K562 (cell line): ENCODE measurements around the gene ATG13. TPM values are rescaled to one million over a fixed set of nuclear protein-coding genes. Genes with fewer than 3 reads are reported as not detected.

ENCODE experiments used
- CBX3 ChIP-seq, 2 experiments: IDR thresholded peaks; 1 replicate in 1 of 2; 2 replicates in 1 of 2; pipeline ENCODE4 v1.6.1; 2012; ENCODE audit warnings: inconsistent platforms in 2 of 2, low read length in 2 of 2, borderline replicate concordance in 1 of 2, control low read depth in 1 of 2
- COPS2 ChIP-seq: fragments of 450-650 bp; conservative IDR thresholded peaks from 2 replicates; pipeline ENCODE4 v1.6.1; 2016; ENCODE audit warnings: mild to moderate bottlenecking, moderate library complexity
- ELF2 ChIP-seq: fragments of 250-450 bp; sonication (Bioruptor Pico); IDR thresholded peaks from 2 replicates; pipeline ENCODE4 v1.5.0; 2021; ENCODE audit warnings: mild to moderate bottlenecking
- GATA2 ChIP-seq: sonication (generic); formaldehyde crosslinking; IDR thresholded peaks from 2 replicates; pipeline ENCODE4 v1.4.0; 2020; ENCODE audit warnings: mild to moderate bottlenecking, missing genetic modification reagents
- HCFC1 ChIP-seq: IDR thresholded peaks from 2 replicates; pipeline ENCODE4 v1.6.1; 2012; ENCODE audit warnings: low read depth, low read length, improper control_type of control experiment
- KLF6 ChIP-seq: fragments of 250-450 bp; sonication (Bioruptor Pico); IDR thresholded peaks from 2 replicates; pipeline ENCODE4 v1.4.0; 2020; ENCODE audit warnings: mild to moderate bottlenecking, moderate library complexity, borderline replicate concordance
- MAFF ChIP-seq: IDR thresholded peaks from 2 replicates; pipeline ENCODE4 v1.6.1; 2012; ENCODE audit warnings: low read length, improper control_type of control experiment
- MAZ ChIP-seq, 2 experiments: fragments of 450-650 bp in 1 of 2; sonication (generic) in 1 of 2; formaldehyde crosslinking; IDR thresholded peaks in 1 of 2; conservative IDR thresholded peaks in 1 of 2; 2 replicates each; pipeline versions ENCODE4 v1.4.0 to v1.5.0; 2020; ENCODE audit warnings: mild to moderate bottlenecking in 1 of 2, missing genetic modification reagents in 1 of 2
- MED1 ChIP-seq: sonication (generic); formaldehyde crosslinking; IDR thresholded peaks from 2 replicates; pipeline ENCODE4 v1.8.1; 2023; ENCODE audit warnings: missing genetic modification reagents, borderline replicate concordance
- SAP30 ChIP-seq: fragments of 200-600 bp; sonication (generic); IDR thresholded peaks from 2 replicates; pipeline ENCODE4 v1.6.1; 2012; ENCODE audit warnings: borderline replicate concordance, low read depth, mild to moderate bottlenecking, moderate library complexity, low read length, control low read depth, inconsistent platforms; ENCODE audit not compliant: insufficient read depth, poor library complexity, severe bottlenecking
- STAT5A ChIP-seq: IDR thresholded peaks from 2 replicates; pipeline ENCODE4 v1.6.1; 2012; ENCODE audit warnings: low read length, inconsistent platforms, borderline replicate concordance
- WHSC1 ChIP-seq: IDR thresholded peaks from one replicate; pipeline ENCODE4 v1.6.1; 2012; ENCODE audit warnings: low read length, control low read depth, inconsistent platforms
- XRCC5 ChIP-seq: fragments of 200-400 bp; formaldehyde crosslinking; IDR thresholded peaks from 2 replicates; pipeline ENCODE4 v1.6.1; 2017; ENCODE audit warnings: low read depth, mild to moderate bottlenecking, low read length
- YBX1 ChIP-seq: fragments of 450-650 bp; IDR thresholded peaks from 2 replicates; pipeline ENCODE4 v1.7.1; 2016; ENCODE audit warnings: mild to moderate bottlenecking
- ZBTB17 ChIP-seq: fragments of 450-650 bp; formaldehyde crosslinking; IDR thresholded peaks from 2 replicates; pipeline ENCODE4 v1.4.0; 2020; ENCODE audit warnings: mild to moderate bottlenecking
- ZC3H4 ChIP-seq: sonication (generic); formaldehyde crosslinking; IDR thresholded peaks from 2 replicates; pipeline ENCODE4 v1.9.0; 2021; ENCODE audit warnings: missing genetic modification reagents, borderline replicate concordance
- ZNF133 ChIP-seq: fragments of 250-450 bp; sonication (Bioruptor Pico); IDR thresholded peaks from 2 replicates; pipeline ENCODE4 v1.4.0; 2020; ENCODE audit warnings: mild to moderate bottlenecking
- ZNF212 ChIP-seq: fragments of 450-650 bp; formaldehyde crosslinking; IDR thresholded peaks from 2 replicates; pipeline ENCODE4 v1.4.0; 2020; ENCODE audit warnings: mild to moderate bottlenecking
- ZNF431 ChIP-seq: sonication (generic); formaldehyde crosslinking; IDR thresholded peaks from 2 replicates; pipeline ENCODE4 v1.8.0; 2022; ENCODE audit warnings: mild to moderate bottlenecking, missing genetic modification reagents
- ZNF644 ChIP-seq: fragments of 200-800 bp; sonication (Bioruptor generic); IDR thresholded peaks from 2 replicates; pipeline ENCODE4 v1.6.1; 2016; ENCODE audit warnings: low read depth, missing genetic modification characterization, missing compliant biosample characterization
- ZSCAN32 ChIP-seq: fragments of 450-650 bp; formaldehyde crosslinking; IDR thresholded peaks from 2 replicates; pipeline ENCODE4 v1.4.0; 2020; ENCODE audit warnings: mild to moderate bottlenecking, moderate library complexity
- polyA plus RNA-seq, 8 experiments: library from polyadenylated mRNA; depleted of rRNA in 4 of 8; stranded (reverse) in 5 of 8; unstranded in 3 of 8; fragments of >200 nt; fragmentation: Nextera tagmentation in 2 of 8; fragmentation: Illumina TruSeq in 1 of 8; extraction: Ambion mirVana in 2 of 8; extraction: Trizol in 1 of 8; gene quantifications; 2 replicates each; pipeline versions ENCODE4 v1.2.1 to v1.2.3, GENCODE V29; 2011 to 2014; ENCODE audit warnings: inconsistent platforms in 1 of 8, missing spikeins in 1 of 8
- total RNA-seq, 7 experiments: library from RNA; depleted of rRNA in 6 of 7; stranded (reverse); fragments of >200 nt in 6 of 7; fragmentation: Illumina TruSeq in 2 of 7; extraction: Trizol in 2 of 7; gene quantifications; 2 replicates each; pipeline versions ENCODE4 v1.2.1 to v1.2.3, GENCODE V29; 2011 to 2021; ENCODE audit warnings: low replicate concordance in 1 of 7
- TF ChIP-seq, protein P1 (sequence below): fragments of 450-650 bp; IDR thresholded peaks from 2 replicates; pipeline ENCODE4 v1.6.1; 2016; ENCODE audit warnings: low read depth

Gene ATG13
- total and polyA plus RNA-seq, 9 of the 15 experiments (the other 6 are each of a cell fraction or from before 2014, with no cell fraction given), result 13.1 to 61.5 (median 36.5) TPM

DNA sequence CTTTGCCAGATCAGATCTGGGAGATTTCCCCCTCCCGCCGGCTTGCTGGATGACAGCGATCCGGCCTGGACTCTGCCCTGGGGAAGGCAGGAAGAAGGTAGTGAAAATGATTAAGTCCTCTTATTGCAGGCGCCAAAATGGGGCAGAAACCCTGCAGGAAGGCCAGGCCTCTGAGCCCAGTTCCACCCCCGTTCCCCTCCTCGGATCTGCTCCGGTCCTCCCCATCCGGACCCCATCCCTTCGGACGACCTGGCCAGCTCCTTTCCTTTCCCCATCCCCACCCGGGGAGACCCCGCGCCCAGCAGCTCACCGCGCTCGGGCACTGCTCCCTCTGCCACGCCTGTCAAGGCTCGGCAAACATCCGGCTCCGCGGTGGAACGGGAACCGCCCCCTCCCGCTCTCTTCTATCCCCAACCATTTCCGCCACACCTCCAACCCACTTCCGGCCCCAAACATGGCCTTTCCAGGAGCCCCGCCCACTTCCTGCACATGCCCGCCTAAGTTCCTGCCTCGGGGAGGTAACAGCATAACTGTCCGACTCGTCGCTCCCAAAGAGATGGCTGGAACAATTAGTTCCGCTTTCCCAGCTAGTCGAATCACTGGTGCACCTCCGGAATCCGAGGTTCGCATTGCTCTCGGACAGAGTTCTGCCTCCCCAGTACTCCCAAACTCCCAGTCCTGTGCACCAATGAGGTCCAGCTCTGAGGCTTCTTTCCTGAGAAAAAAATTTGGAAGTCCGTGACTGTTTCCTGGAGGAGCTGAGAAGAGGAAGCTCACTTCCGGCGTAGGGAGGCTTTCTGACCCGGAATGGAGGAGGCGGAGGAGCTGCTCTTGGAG lies 83.1 kb downstream of the ATG13 start, which contains the start of the genes ARHGAP1 and ZNF408 (continued):
- TF ChIP-seq YBX1 (no peak), CBX3 (IDR thresholded peaks at IDR 0.05; ENCODE audit: borderline replicate concordance in 1 of 2, low read length in 2 of 2) (peak in 1 of 2 experiments; percentile 88; a peak in 2 of 3 replicates), ZNF212 (CRISPR knock-in tag) (no peak), HCFC1 (peak; percentile 83), ZSCAN32 (no peak), ZNF133 (CRISPR knock-in tag) (no peak), XRCC5 (peak; percentile 98), STAT5A (no peak), COPS2 (no peak), MAFF (peak; percentile 28; the same call in 1 of the 2 replicates), KLF6 (CRISPR knock-in tag) (no peak), ZNF644 (0 out of 2 replicates have a peak, but pooled peaks have one; percentile 58), ZNF431 (CRISPR knock-in tag) (no peak), SAP30 (peak; percentile 95), MED1 (no peak), WHSC1 (no peak), ZC3H4 (CRISPR knock-in tag) (no peak), ZBTB17 (CRISPR knock-in tag) (0 out of 2 replicates have a peak, but pooled peaks have one; percentile 75), ELF2 (CRISPR knock-in tag) (peak; percentile 97), MAZ (CRISPR knock-in tag; conservative IDR thresholded peaks at IDR 0.05 in 1 of 2, IDR thresholded peaks at IDR 0.05 in 1 of 2) (peak; percentile 78 to 82), GATA2 (CRISPR knock-in tag) (no peak)
- TF ChIP-seq, protein P1, sequence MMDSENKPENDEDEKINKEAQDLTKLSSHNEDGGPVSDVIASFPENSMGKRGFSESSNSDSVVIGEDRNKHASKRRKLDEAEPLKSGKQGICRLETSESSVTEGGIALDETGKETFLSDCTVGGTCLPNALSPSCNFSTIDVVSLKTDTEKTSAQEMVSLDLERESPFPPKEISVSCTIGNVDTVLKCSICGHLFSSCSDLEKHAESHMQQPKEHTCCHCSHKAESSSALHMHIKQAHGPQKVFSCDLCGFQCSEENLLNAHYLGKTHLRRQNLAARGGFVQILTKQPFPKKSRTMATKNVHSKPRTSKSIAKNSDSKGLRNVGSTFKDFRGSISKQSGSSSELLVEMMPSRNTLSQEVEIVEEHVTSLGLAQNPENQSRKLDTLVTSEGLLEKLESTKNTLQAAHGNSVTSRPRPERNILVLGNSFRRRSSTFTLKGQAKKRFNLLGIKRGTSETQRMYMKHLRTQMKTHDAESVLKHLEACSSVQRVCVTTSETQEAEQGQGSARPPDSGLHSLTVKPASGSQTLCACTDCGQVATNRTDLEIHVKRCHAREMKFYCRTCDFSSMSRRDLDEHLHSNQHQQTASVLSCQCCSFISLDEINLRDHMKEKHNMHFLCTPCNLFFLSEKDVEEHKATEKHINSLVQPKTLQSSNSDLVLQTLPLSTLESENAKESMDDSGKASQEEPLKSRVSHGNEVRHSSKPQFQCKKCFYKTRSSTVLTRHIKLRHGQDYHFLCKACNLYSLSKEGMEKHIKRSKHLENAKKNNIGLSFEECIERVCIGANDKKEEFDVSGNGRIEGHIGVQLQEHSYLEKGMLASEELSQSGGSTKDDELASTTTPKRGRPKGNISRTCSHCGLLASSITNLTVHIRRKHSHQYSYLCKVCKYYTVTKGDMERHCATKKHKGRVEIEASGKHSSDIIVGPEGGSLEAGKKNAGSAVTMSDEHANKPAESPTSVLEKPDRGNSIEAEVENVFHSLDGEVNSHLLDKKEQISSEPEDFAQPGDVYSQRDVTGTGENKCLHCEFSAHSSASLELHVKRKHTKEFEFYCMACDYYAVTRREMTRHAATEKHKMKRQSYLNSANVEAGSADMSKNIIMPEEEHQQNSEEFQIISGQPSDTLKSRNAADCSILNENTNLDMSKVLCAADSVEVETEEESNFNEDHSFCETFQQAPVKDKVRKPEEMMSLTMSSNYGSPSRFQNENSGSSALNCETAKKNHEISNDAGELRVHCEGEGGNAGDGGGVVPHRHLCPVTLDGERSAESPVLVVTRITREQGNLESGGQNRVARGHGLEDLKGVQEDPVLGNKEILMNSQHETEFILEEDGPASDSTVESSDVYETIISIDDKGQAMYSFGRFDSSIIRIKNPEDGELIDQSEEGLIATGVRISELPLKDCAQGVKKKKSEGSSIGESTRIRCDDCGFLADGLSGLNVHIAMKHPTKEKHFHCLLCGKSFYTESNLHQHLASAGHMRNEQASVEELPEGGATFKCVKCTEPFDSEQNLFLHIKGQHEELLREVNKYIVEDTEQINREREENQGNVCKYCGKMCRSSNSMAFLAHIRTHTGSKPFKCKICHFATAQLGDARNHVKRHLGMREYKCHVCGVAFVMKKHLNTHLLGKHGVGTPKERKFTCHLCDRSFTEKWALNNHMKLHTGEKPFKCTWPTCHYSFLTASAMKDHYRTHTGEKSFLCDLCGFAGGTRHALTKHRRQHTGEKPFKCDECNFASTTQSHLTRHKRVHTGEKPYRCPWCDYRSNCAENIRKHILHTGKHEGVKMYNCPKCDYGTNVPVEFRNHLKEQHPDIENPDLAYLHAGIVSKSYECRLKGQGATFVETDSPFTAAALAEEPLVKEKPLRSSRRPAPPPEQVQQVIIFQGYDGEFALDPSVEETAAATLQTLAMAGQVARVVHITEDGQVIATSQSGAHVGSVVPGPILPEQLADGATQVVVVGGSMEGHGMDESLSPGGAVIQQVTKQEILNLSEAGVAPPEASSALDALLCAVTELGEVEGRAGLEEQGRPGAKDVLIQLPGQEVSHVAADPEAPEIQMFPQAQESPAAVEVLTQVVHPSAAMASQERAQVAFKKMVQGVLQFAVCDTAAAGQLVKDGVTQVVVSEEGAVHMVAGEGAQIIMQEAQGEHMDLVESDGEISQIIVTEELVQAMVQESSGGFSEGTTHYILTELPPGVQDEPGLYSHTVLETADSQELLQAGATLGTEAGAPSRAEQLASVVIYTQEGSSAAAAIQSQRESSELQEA, result no peak
